ENCODE results near the gene ZNF660. TPM values are rescaled to one million over a fixed set of nuclear protein-coding genes. Genes with fewer than 3 reads are reported as not detected.
"Not testable (repeated sequence)": the region's sequence is repeated elsewhere in the genome, so short reads cannot be mapped to it uniquely, and the experiment has no call there.

ZNF660 gene
- total RNA-seq, 2 donors from 2014 or later = 2.4 to 2.9 TPM

GRCh38 chr3:44561076-44561475 is 23.7 kb upstream of the ZNF660 start:
- WGBS = 97% methylated on average over 1 of the region's 1 CpG
- DNase-seq (ENCODE audit: low spot score) = no peak
- no peak overlapping the region for H3K27ac ChIP-seq
- H3K4me3 ChIP-seq = no peak overlapping the region
- H3K27me3 ChIP-seq (replicated peaks; ENCODE audit: insufficient read depth) = no peaks in the 10 kb centered on the region
- H3K36me3 ChIP-seq = no peaks in the 10 kb centered on the region
- intact Hi-C loops (cut with DNase I) = no loop called here
- TF ChIP-seq CTCF (IDR thresholded peaks at IDR 0.05) (no peak), POLR2AphosphoS5 (IDR thresholded peaks at IDR 0.05) (no peak), POLR2A (IDR thresholded peaks at IDR 0.05) (no peak)
- no peaks in the 10 kb centered on the region for H3K9me3 ChIP-seq
- no peaks in the 10 kb centered on the region for H3K4me1 ChIP-seq (replicated peaks)

DNA sequence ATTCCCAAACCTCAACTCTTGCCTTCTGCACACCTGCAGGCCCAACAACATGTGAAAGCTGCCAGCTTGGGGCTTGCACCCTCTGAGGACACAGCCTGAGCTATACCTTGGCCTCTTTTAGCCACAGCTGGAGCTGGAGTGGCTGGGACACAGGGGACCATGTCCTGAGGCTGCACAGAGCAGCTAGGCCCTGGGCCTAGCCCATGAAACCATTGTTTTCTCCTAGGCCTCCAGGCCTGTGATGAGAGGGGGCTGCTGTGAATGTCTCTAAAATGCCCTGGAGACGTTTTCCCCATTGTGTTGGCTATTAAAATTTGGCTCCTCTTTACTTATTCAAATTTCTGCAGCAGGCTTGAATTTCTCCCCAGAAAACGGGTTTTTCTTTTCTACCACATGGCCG is 22.6 kb upstream of the ZNF660 start:
- no peaks in the 10 kb centered on the region for H3K36me3 ChIP-seq
- no peak overlapping the region for H3K4me3 ChIP-seq
- no peaks in the 10 kb centered on the region for H3K9me3 ChIP-seq
- intact Hi-C loops (cut with DNase I) = no loop called here
- WGBS = 93% methylated on average over 3 of the region's 3 CpGs
- H3K27me3 ChIP-seq (replicated peaks; ENCODE audit: insufficient read depth) = no peaks in the 10 kb centered on the region
- no peak overlapping the region for H3K27ac ChIP-seq
- DNase-seq (ENCODE audit: low spot score) = no peak
- no peaks in the 10 kb centered on the region for H3K4me1 ChIP-seq (replicated peaks)
- TF ChIP-seq POLR2A (IDR thresholded peaks at IDR 0.05) (no peak), CTCF (IDR thresholded peaks at IDR 0.05) (no peak)

DNA sequence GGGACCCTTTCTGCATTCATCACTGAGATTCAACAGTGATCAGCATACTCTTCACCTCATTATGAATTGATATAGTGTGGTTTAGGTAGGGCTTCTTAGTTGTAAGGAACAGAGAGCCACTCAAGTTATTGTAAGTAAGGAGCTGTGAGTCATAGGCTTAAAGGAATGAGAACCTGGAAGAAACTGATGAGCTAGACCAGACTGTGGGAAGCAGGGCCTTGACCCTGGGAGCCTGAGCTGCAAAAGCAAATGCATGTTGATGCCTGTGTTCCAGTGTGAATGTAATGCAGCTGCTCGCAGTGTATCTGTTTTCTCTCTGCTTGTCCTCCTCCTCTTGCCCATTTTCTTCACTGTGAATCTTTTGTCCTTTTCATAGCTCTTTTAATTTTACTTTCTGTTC is 16.2 kb upstream of the ZNF660 start:
- no peak for TF ChIP-seq POLR2A (IDR thresholded peaks at IDR 0.05)
- TF ChIP-seq POLR2AphosphoS5 (IDR thresholded peaks at IDR 0.05) = no peak
- TF ChIP-seq CTCF (IDR thresholded peaks at IDR 0.05) = no peak
- DNase-seq (ENCODE audit: low spot score) = no peak
- Histone ChIP-seq H3K36me3 (no peaks in the 10 kb centered on the region), H3K9me3 (no peaks in the 10 kb centered on the region), H3K27ac (no peak overlapping the region), H3K4me1 (replicated peaks) (no peaks in the 10 kb centered on the region), H3K27me3 (replicated peaks; ENCODE audit: insufficient read depth) (no peaks in the 10 kb centered on the region), H3K4me3 (no peak overlapping the region)
- intact Hi-C loops (cut with DNase I) = no loop called here
- WGBS = 97% methylated on average over 1 of the region's 1 CpG

- WGBS = 98% methylated on average over 4 of the region's 4 CpGs
- Histone ChIP-seq H3K9me3 (no peaks in the 10 kb centered on the region), H3K4me1 (replicated peaks) (no peaks in the 10 kb centered on the region), H3K27me3 (replicated peaks; ENCODE audit: insufficient read depth) (no peaks in the 10 kb centered on the region), H3K4me3 (no peak overlapping the region), H3K36me3 (no peaks in the 10 kb centered on the region), H3K27ac (no peak overlapping the region)
- TF ChIP-seq CTCF (IDR thresholded peaks at IDR 0.05) (no peak), POLR2A (IDR thresholded peaks at IDR 0.05) (no peak), POLR2AphosphoS5 (IDR thresholded peaks at IDR 0.05) (no peak)
- no peak for DNase-seq (ENCODE audit: low spot score)
- intact Hi-C loops (cut with DNase I) = no loop called here
Observed at GRCh38 chr3:44571024-44571423, 13.7 kb upstream of the ZNF660 start.

DNA sequence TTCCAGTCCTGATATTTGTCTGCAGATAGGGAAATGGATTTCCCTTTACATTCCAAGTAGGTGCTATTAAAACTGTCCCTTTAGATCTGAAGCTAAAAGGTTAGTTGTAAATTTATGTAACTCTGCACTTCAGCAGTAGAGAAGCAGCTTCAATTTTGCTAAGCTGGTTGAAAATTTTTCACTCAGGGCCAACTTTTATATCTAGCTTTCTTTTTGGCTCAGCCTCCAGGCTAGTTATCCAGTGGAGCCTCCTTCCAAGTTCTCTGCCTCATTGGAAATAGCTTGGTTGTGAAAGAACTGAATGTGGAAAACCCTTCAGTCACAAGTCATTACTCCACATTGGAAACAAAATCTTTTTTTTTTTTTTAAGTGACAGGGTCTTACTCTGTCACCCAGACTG is 8.2 kb upstream of the ZNF660 start:
- no peak overlapping the region for H3K4me3 ChIP-seq
- no peak for DNase-seq (ENCODE audit: low spot score)
- H3K36me3 ChIP-seq = no peaks in the 10 kb centered on the region
- no peaks in the 10 kb centered on the region for H3K27me3 ChIP-seq (replicated peaks; ENCODE audit: insufficient read depth)
- H3K9me3 ChIP-seq = no peaks in the 10 kb centered on the region
- no peak overlapping the region for H3K27ac ChIP-seq
- intact Hi-C loops (cut with DNase I) = no loop called here
- TF ChIP-seq POLR2A (IDR thresholded peaks at IDR 0.05) = no peak
- TF ChIP-seq CTCF (IDR thresholded peaks at IDR 0.05) = no peak
- no peak for TF ChIP-seq POLR2AphosphoS5 (IDR thresholded peaks at IDR 0.05)
- no peaks in the 10 kb centered on the region for H3K4me1 ChIP-seq (replicated peaks)

DNA sequence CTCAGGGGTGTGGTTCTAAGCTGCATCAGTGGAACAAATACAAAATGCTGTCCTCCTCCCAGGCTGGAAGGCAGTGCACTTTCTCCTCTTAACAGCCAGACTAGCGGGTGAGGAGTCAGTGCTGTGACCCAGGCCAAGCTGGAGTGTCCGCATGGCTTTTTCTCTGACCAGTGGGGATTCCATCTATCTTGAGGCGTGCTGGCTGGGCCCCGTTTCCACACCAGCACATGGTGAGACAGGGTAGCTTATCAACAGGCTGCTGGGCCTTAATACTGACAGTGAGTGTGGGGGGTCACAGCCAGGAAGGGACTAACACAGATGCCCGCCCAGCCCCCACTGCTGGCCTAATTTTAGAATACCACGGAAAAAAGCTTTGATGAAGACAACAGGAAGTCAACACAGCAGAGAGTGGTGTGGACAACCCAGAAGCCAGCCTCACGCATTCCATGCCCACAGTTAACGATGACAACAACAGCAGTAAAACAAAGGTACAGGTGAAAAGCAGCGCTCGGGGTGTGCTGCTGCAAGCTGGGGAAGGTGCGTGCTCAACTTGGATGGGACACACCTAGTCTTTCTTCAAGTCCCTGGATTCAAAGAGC is 7.3 kb upstream of the ZNF660 start:
- DNase-seq (ENCODE audit: low spot score); H3K4me1 ChIP-seq (replicated peaks); intact Hi-C loops (cut with DNase I); H3K27me3 ChIP-seq (replicated peaks; ENCODE audit: insufficient read depth); H3K27ac ChIP-seq; H3K9me3 ChIP-seq; H3K36me3 ChIP-seq; H3K4me3 ChIP-seq: not testable (repeated sequence)
- WGBS = 94% methylated on average over 10 of the region's 11 CpGs

- intact Hi-C loops (cut with DNase I); H3K4me3 ChIP-seq; DNase-seq (ENCODE audit: low spot score); H3K36me3 ChIP-seq; H3K9me3 ChIP-seq; H3K27me3 ChIP-seq (replicated peaks; ENCODE audit: insufficient read depth); H3K27ac ChIP-seq; H3K4me1 ChIP-seq (replicated peaks): not testable (repeated sequence)
- WGBS = 96% methylated on average over 22 of the region's 22 CpGs
Observed at GRCh38 chr3:44578316-44578715, 6.4 kb upstream of the ZNF660 start.

Data from prostate gland (tissue), 2 donors.